K562 (cell line): Measurements from ENCODE around the gene GCA. TPM values are rescaled to one million over a fixed set of nuclear protein-coding genes. Genes with fewer than 3 reads are reported as not detected.

ENCODE experiments used
- ATAC-seq: fragments of 200-7000 bp; cut with Tn5 transposase; 3 replicates; pipeline ENCODE4 v1.9.1; 2020; ENCODE audit warnings: moderate library complexity
- BruUV-seq: library from RNA; stranded (reverse); fragments of 400-500 nt; replicated peaks from 2 replicates; lab custom pipeline; 2021; lab: Mats Ljungman, UMichigan
- CTCF ChIA-PET: fragments of 300-600 bp; formaldehyde crosslinking; extraction: SDS; loops from one replicate; lab custom pipeline; 2021; ENCODE audit warnings: low intra/inter-chr PET ratio; lab: Yijun Ruan, JAX
- POLR2A ChIA-PET: fragments of 300-600, 350-650 bp; sonication (Branson Sonifier 250); formaldehyde crosslinking; extraction: SDS; loops from one replicate; lab custom pipeline; 2021; ENCODE audit warnings: antibody characterized with exemption, inconsistent platforms; lab: Yijun Ruan, JAX
- DNase-seq, 4 experiments: peaks; one replicate each; pipeline versions ENCODE4 v3.0.0 to v3.0.0-alpha.2; 2011 to 2018; ENCODE audit warnings: low spot score in 3 of 4, mixed read lengths in 3 of 4; ENCODE audit errors: extremely low read depth in 1 of 4
- FAIRE-seq: peaks from 2 replicates; lab custom pipeline; 2011; peaks lifted over from hg19 to GRCh38; lab: Jason Lieb, UNC
- H2AFZ ChIP-seq: 2 replicates; pipeline ENCODE4 v1.6.0; 2011; ENCODE audit warnings: low read depth, low read length, control low read depth, inconsistent platforms
- H3K27ac ChIP-seq: fragments of 200-600 bp; 3 replicates; pipeline ENCODE4 v1.8.0; 2011; ENCODE audit warnings: low read depth, mild to moderate bottlenecking, control low read depth, inconsistent platforms, low read length, moderate library complexity, mixed read lengths; ENCODE audit errors: extremely low read depth
- H3K27me3 ChIP-seq, 2 experiments: fragments of 300-600 bp in 1 of 2; 2 replicates in 1 of 2; 3 replicates in 1 of 2; pipeline versions ENCODE4 v1.6.0 to v1.8.0; 2011; ENCODE audit warnings: inconsistent platforms in 2 of 2, low read length in 2 of 2, mild to moderate bottlenecking in 1 of 2, mixed read lengths in 1 of 2, moderate library complexity in 1 of 2; ENCODE audit not compliant: control insufficient read depth in 2 of 2, insufficient read depth in 2 of 2
- H3K36me3 ChIP-seq: fragments of 300-600 bp; 3 replicates; pipeline ENCODE4 v1.8.0; 2011; ENCODE audit warnings: mild to moderate bottlenecking, low read length, inconsistent platforms; ENCODE audit not compliant: control insufficient read depth, insufficient read depth
- H3K4me1 ChIP-seq, 2 experiments: fragments of 200-600 bp in 1 of 2; replicated peaks in 1 of 2; 2 replicates in 1 of 2; 3 replicates in 1 of 2; pipeline versions ENCODE4 v1.5.1 to v1.8.0; 2011; ENCODE audit warnings: inconsistent platforms in 2 of 2, low read length in 2 of 2, mild to moderate bottlenecking in 1 of 2, mixed read lengths in 1 of 2, moderate library complexity in 1 of 2; ENCODE audit not compliant: control insufficient read depth in 2 of 2, insufficient read depth in 2 of 2
- H3K4me2 ChIP-seq: 2 replicates; pipeline ENCODE4 v1.6.1; 2011; ENCODE audit warnings: low read length, control low read depth, inconsistent platforms, mixed read lengths; ENCODE audit not compliant: insufficient read depth
- H3K4me3 ChIP-seq: fragments of 200-600 bp; sonication (generic), shearing (Covaris generic); 2 replicates; pipeline ENCODE4 v1.5.1; 2016; ENCODE audit warnings: control low read depth, inconsistent platforms
- H3K79me2 ChIP-seq: fragments of 200-600 bp; 3 replicates; pipeline ENCODE4 v1.8.0; 2011; ENCODE audit warnings: low read length, inconsistent platforms; ENCODE audit not compliant: control insufficient read depth, insufficient read depth
- H3K9ac ChIP-seq, 2 experiments: 2 replicates each; pipeline versions ENCODE4 v1.6.0 to v1.6.1; 2011; ENCODE audit warnings: low read depth in 2 of 2, low read length in 2 of 2, control low read depth in 1 of 2, inconsistent platforms in 1 of 2, mild to moderate bottlenecking in 1 of 2, mixed read lengths in 1 of 2; ENCODE audit not compliant: insufficient read depth in 1 of 2
- H3K9me1 ChIP-seq: one replicate; pipeline ENCODE4 v1.6.0; 2011; ENCODE audit warnings: inconsistent platforms, mild to moderate bottlenecking, low read length, moderate library complexity; ENCODE audit not compliant: control insufficient read depth, insufficient read depth
- H3K9me3 ChIP-seq: replicated peaks from 2 replicates; pipeline ENCODE4 v1.5.1; 2011; ENCODE audit warnings: low read depth, low read length, inconsistent platforms; ENCODE audit not compliant: control insufficient read depth, insufficient read depth
- H4K20me1 ChIP-seq: replicated peaks from 2 replicates; pipeline ENCODE4 v1.6.1; 2011; ENCODE audit warnings: low read length, inconsistent platforms, mixed read lengths; ENCODE audit not compliant: control insufficient read depth, insufficient read depth
- CREB5 ChIP-seq: fragments of 250-450 bp; sonication (Bioruptor Pico); IDR thresholded peaks from 2 replicates; pipeline ENCODE4 v1.5.0; 2020; ENCODE audit warnings: mild to moderate bottlenecking
- CTCF ChIP-seq, 3 experiments: IDR thresholded peaks in 2 of 3; conservative IDR thresholded peaks in 1 of 3; 2 replicates each; pipeline ENCODE4 v1.5.1; 2011 to 2012; ENCODE audit warnings: low read length in 3 of 3, mild to moderate bottlenecking in 3 of 3, control low read depth in 2 of 3, improper control_type of control experiment in 1 of 3, inconsistent platforms in 1 of 3, low read depth in 1 of 3, mixed read lengths in 1 of 3, moderate library complexity in 1 of 3; ENCODE audit not compliant: insufficient read depth in 2 of 3
- MAFG ChIP-seq: fragments of 450-650 bp; conservative IDR thresholded peaks from 2 replicates; pipeline ENCODE4 v1.6.1; 2016; ENCODE audit warnings: missing genetic modification characterization, missing compliant biosample characterization
- RAD21 ChIP-seq, 2 experiments: fragments of 250-450 bp in 1 of 2; fragments of 450-650 bp in 1 of 2; sonication (Bioruptor Pico) in 1 of 2; formaldehyde crosslinking in 1 of 2; IDR thresholded peaks in 1 of 2; conservative IDR thresholded peaks in 1 of 2; 2 replicates each; pipeline versions ENCODE4 v1.4.0 to v1.8.0; 2020 to 2022; ENCODE audit warnings: mild to moderate bottlenecking in 2 of 2, moderate library complexity in 1 of 2
- ZNF316 ChIP-seq: fragments of 450-650 bp; IDR thresholded peaks from 2 replicates; pipeline ENCODE4 v1.6.1; 2016
- WGBS: fragments of 100-300 bp; shearing (Covaris generic); methylation state at CpG from one replicate; pipeline ENCODE4 v1.1.6; 2016; ENCODE audit warnings: low coverage, mixed read lengths; ENCODE audit not compliant: insufficient coverage; ENCODE audit errors: missing lambda C conversion rate; 5-methylcytosine and 5-hydroxymethylcytosine counted together
- in situ Hi-C: fragments of 300-500 bp; cut with MboI; formaldehyde crosslinking; loops from 4 replicates; pipeline ENCODE4 v1.15.0; 2018; ENCODE audit warnings: inconsistent platforms, mixed read lengths
- intact Hi-C: fragments of 100-400 bp; cut with micrococcal nuclease; formaldehyde crosslinking; loops from 2 replicates; pipeline ENCODE4 v1.14.2; 2022
- polyA plus RNA-seq, 8 experiments: library from polyadenylated mRNA; depleted of rRNA in 4 of 8; stranded (reverse) in 5 of 8; unstranded in 3 of 8; fragments of >200 nt; fragmentation: Nextera tagmentation in 2 of 8; fragmentation: Illumina TruSeq in 1 of 8; extraction: Ambion mirVana in 2 of 8; extraction: Trizol in 1 of 8; gene quantifications; 2 replicates each; pipeline versions ENCODE4 v1.2.1 to v1.2.3, GENCODE V29; 2011 to 2014; ENCODE audit warnings: inconsistent platforms in 1 of 8, missing spikeins in 1 of 8
- total RNA-seq, 7 experiments: library from RNA; depleted of rRNA in 6 of 7; stranded (reverse); fragments of >200 nt in 6 of 7; fragmentation: Illumina TruSeq in 2 of 7; extraction: Trizol in 2 of 7; gene quantifications; 2 replicates each; pipeline versions ENCODE4 v1.2.1 to v1.2.3, GENCODE V29; 2011 to 2021; ENCODE audit warnings: low replicate concordance in 1 of 7

GCA gene
- total and polyA plus RNA-seq, 9 of the 15 experiments (the other 6 are each of a cell fraction or from before 2014, with no cell fraction given), result 0.24 to 0.79 (median 0.41) TPM; not detected in 1

GRCh38 chr2:162333968-162334367 lies 10.0 kb upstream of the GCA start:
- no TSS peak for BruUV-seq
- Histone ChIP-seq H3K27ac (no peak overlapping the region), H3K9me3 (no peaks in the 10 kb centered on the region), H3K4me2 (no peak overlapping the region), H3K79me2 (no peaks in the 10 kb centered on the region), H3K9me1 (no peaks in the 10 kb centered on the region), H4K20me1 (no peaks in the 10 kb centered on the region), H3K4me1 (no peaks in the 10 kb centered on the region), H3K9ac (no peak overlapping the region), H3K4me3 (no peak overlapping the region), H2AFZ (no peak overlapping the region), H3K36me3 (no peaks in the 10 kb centered on the region), H3K27me3 (no peaks in the 10 kb centered on the region)
- WGBS, result 3% methylated on average over 3 of the region's 3 CpGs
- in situ Hi-C loops, result no loop called here
- FAIRE-seq, result no peak
- DNase-seq, result peak in 1 of 4 experiments; percentile 15
- intact Hi-C loops, result no loop called here
- ATAC-seq, result no peak
- POLR2A ChIA-PET, result no interaction called here
- TF ChIP-seq ZNF316 (peak; percentile 27; the same call in 1 of the 2 replicates), MAFG (tag) (peak; percentile 32; the same call in 1 of the 2 replicates), CREB5 (CRISPR knock-in tag) (no peak), CTCF (IDR thresholded peaks at IDR 0.05 in 2 of 3, conservative IDR thresholded peaks at IDR 0.05 in 1 of 3; ENCODE audit: insufficient read depth in 2 of 3, low read depth in 1 of 3, low read length in 3 of 3) (0 out of 6 replicates have a peak, but pooled peaks of 1 of the 3 experiments have one; percentile 9), RAD21 (CRISPR knock-in tag; conservative IDR thresholded peaks at IDR 0.05 in 1 of 2, IDR thresholded peaks at IDR 0.05 in 1 of 2) (peak; percentile 17 to 52; a peak in 3 of 4 replicates)
- CTCF ChIA-PET, result no interaction called here
